Activated CD8-positive, alpha-beta memory T cell treated with anti-CD3 and anti-CD28 coated beads, Interleukin-2, amount 50 U/mL, for 24 hours (primary cell): ENCODE results near the gene GNB1.
A peak's percentile ranks its signal among the peaks of the same experiment; 100 is the strongest.
"Not testable (repeated sequence)": the region's sequence is repeated elsewhere in the genome, so short reads cannot be mapped to it uniquely, and the experiment has no call there.

ENCODE experiments used
- DNase-seq: peaks from one replicate; pipeline ENCODE4 v3.0.0-alpha.2; 2020; ENCODE audit errors: extremely low read depth

Gene GNB1

DNA sequence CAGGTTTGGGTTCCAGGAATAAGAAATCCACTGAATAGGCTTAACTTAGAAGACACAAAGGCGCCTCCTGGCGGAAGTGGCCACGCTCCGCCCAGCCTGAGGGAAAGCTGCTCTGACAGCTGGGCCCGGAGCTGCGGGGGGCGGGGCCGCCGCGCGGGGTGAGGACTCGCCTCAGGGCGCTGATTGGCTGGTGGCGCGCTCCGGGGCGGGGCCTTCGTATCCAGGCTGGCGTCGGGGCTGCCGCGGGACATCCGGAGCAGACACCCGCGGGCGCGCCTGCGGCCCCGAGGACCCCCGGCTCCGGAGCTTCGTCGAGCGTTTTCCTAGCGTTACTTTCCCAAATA is 144.3 kb downstream of the GNB1 start:
- not testable (repeated sequence) for DNase-seq

DNA sequence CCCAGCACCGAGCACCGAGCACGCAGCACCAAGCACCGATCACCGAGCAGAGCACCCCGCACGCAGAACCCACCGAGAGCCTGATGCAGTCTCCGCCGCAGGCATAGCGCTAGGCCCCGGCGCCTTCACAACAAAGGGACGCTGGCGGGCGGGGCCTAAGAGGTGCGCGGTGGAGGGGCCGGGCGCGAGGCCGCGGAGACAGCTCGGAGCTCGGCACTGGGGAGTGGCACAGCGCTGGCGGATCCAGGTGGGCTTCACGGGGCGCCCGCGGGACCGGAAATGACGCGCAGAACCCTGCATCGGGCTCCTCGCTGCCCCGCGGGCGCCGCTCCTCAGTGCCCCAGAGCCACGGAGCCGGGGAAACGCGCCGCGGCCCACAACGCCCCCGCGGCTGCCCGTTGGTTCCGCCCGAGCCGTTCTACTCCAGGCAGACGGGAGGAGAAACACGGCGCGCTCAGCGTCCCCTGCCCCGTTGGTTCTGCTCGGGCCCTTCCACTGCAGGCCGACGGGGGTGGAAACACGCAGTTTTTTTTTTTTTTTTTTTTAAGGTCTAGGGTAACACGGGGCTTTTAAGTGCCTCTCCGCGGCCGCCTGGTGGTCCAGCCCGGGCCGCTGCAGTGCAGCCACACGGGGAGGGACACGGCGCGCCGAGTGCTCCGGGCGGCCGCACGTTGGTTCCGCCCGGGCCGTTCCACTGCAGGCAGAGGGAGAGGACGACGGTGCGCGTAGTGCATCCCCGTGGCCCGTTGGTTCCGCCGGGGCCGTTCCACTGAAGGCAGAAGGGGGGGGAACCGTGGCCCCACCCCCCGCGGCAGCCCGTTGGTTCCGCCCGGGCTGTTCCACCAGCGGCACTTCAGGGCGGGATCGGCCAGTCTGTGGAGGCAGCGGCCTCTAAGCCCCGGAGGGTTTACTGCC is 145.0 kb downstream of the GNB1 start:
- DNase-seq: peak; percentile 67

DNA sequence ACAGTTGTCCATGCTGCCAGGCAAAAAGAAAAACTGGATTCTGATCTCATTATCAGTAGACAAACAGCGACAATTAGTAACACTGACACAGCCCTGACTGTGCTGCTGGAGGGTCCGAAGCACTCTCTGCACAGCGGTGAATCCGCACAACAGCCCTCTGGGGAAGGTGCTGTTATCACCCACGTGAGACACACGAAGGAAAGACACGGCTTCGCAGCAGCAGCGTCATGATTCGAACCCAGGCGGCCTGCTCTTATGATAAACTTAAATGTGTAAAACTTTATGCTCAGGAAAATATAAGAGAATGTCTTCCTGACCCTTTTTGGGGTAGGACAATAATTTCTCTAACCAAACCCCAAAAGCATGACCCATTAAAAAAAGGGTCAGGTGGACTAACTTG is 148.4 kb downstream of the GNB1 start:
- DNase-seq: not testable (repeated sequence)

DNA sequence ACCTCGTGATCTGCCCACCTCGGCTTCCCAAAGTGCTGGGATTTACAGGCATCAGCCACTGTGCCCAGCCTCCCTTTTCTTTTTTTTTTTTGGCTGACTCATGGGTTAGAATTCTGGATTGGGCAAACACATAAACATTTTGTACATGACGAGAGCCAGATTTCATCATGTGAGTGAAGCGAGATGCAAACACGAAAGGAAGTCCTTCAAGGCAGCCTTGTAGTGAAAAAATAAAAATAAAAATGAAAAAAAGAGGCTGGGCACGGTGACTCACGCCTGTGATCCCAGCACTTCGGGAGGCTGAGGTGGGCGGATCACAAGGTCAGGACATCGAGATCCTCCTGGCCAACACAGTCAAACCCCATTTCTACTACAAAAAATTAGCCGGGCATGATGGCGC is 149.9 kb downstream of the GNB1 start:
- not testable (repeated sequence) for DNase-seq

DNA sequence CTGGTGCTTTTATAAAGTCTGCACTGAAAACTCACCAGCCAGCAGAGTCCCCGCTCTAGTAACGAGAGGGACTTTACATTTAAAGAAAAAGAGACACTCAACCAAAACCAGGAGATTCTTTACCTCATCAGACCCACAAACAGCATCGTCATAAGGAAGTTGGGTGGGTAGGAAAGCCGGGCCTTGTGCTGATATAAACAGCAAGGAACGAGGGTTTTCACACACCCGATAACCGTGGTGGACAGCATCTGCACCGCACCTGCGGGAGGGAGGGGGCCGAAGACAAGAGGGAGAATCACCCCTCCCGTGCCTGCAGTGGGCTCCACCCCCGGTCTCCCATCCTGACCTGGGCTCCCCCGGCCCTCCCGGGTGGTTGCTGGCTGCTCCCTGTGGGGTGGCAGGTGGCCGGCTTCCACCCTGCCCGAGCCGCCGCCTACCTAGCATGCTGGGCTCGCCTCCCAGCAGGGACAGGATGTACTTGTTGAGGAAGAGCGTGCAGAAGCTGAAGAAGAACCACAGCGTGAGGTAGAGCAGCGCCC is 152.0 kb downstream of the GNB1 start:
- DNase-seq: not testable (repeated sequence)

DNA sequence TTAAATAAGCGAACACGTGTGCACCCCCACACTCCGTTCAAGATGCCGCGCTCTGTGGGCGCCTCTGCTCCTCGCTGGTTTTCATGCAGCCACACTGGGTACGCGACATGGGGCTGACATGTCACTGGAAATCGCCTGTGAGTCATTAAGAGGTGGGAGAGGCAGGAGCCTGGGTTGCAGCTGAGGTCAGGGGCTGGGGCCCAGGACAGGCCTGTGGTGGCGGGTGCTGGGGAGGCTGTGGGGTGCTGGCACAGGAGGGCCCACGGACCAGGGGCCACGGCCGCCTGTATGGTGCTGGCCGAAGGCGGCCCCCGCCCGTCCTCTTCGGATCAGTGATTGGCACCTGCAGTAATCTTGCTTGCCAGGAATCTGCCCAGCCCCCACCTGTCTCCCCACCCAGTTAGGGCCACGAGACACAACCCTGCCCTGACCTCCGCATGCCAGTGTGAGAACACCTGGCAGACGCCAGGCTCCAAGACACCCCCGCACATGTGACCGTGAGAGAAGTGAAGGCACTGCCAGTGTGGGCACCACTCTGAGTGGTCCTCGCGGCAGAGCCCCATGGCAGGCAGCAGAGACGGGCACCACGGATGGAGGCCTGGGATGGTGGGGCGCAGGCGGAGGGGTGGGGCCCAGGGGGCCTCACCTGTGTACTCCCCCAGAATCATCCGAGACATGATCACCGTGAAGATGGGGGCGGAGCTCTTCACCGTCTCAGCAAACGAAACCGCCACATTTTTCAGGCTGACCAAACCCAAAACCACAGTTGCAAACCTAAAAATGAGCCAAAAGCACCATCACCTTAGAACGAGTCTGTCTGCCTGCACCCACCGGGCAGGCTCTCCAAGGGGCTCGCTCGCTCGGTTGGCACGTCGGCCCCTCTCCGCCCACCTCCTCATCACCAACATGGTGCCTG is 153.0 kb downstream of the GNB1 start:
- not testable (repeated sequence) for DNase-seq
